Measurements from ENCODE around the gene MIGA2.

- TF ChIP-seq CTCF (IDR thresholded peaks at IDR 0.05) (no peak), EZH2 (IDR thresholded peaks at IDR 0.05) (no peak), EZH2phosphoT487 (IDR thresholded peaks at IDR 0.05) (no peak)
Measured at GRCh38 chr9:129069862-129070641, 33.6 kb downstream of the MIGA2 start.
